H1 (cell line): ENCODE results near the gene CPM. TPM values are rescaled to one million over a fixed set of nuclear protein-coding genes. Genes with fewer than 3 reads are reported as not detected.

Experiments
- CTCF ChIA-PET: fragments of 300-600 bp; sonication (Branson Sonifier 250); formaldehyde crosslinking; loops from one replicate; lab custom pipeline; 2021; ENCODE audit not compliant: partially characterized antibody; lab: Charles Lee
- POLR2A ChIA-PET: fragments of 300-600 bp; sonication (Branson Sonifier 250); formaldehyde crosslinking; loops from one replicate; lab custom pipeline; 2021; ENCODE audit warnings: inconsistent platforms; ENCODE audit not compliant: partially characterized antibody; lab: Charles Lee
- DNase-seq, 2 experiments: peaks; one replicate each; pipeline versions ENCODE4 v3.0.0 to v3.0.0-alpha.2; 2010 to 2022; ENCODE audit warnings: low spot score in 2 of 2, low read depth in 1 of 2, mixed read lengths in 1 of 2
- FAIRE-seq: peaks from 2 replicates; lab custom pipeline; 2011; peaks lifted over from hg19 to GRCh38; lab: Jason Lieb, UNC
- H2AFZ ChIP-seq: 2 replicates; pipeline ENCODE4 v1.8.1; 2012; ENCODE audit warnings: low read length, inconsistent platforms
- H2AK5ac ChIP-seq: 2 replicates; pipeline ENCODE4 v1.6.1; 2013; ENCODE audit warnings: low read depth, low read length
- H2BK120ac ChIP-seq: replicated peaks from 2 replicates; pipeline ENCODE3; 2013; ENCODE audit warnings: low read depth, low read length, inconsistent platforms
- H2BK12ac ChIP-seq: 2 replicates; pipeline ENCODE4 v1.6.1; 2013; ENCODE audit warnings: low read depth, low read length
- H2BK15ac ChIP-seq: 2 replicates; pipeline ENCODE4 v1.6.1; 2013; ENCODE audit warnings: low read length
- H2BK20ac ChIP-seq: 2 replicates; pipeline ENCODE4 v1.6.1; 2013; ENCODE audit warnings: low read length
- H2BK5ac ChIP-seq: 2 replicates; pipeline ENCODE4 v1.6.1; 2013; ENCODE audit warnings: low read depth, low read length
- H3K14ac ChIP-seq: 2 replicates; pipeline ENCODE4 v1.6.1; 2013; ENCODE audit warnings: inconsistent platforms; ENCODE audit not compliant: insufficient read length
- H3K18ac ChIP-seq: 2 replicates; pipeline ENCODE4 v1.6.1; 2013; ENCODE audit warnings: low read length; ENCODE audit errors: extremely low read depth
- H3K23ac ChIP-seq: 2 replicates; pipeline ENCODE4 v1.6.1; 2013; ENCODE audit warnings: inconsistent platforms; ENCODE audit not compliant: insufficient read length
- H3K23me2 ChIP-seq: 2 replicates; pipeline ENCODE4 v1.6.1; 2013; ENCODE audit warnings: low read depth, low read length
- H3K27ac ChIP-seq: 2 replicates; pipeline ENCODE4 v1.6.1; 2011; ENCODE audit warnings: low read depth, low read length, inconsistent platforms
- H3K27me3 ChIP-seq, 4 experiments: replicated peaks in 1 of 4; 1 replicate in 1 of 4; 2 replicates in 3 of 4; pipeline versions ENCODE4 v1.6.1 to v1.8.1; 2011 to 2013; ENCODE audit warnings: low read length in 3 of 4, mild to moderate bottlenecking in 3 of 4, inconsistent platforms in 2 of 4, mixed read lengths in 2 of 4, moderate library complexity in 1 of 4; ENCODE audit not compliant: control insufficient read depth in 3 of 4, insufficient read depth in 3 of 4; ENCODE audit errors: extremely low read depth in 1 of 4
- H3K36me3 ChIP-seq, 4 experiments: 2 replicates each; pipeline versions ENCODE4 v1.6.1 to v1.8.1; 2011 to 2013; ENCODE audit warnings: mild to moderate bottlenecking in 4 of 4, low read length in 3 of 4, moderate library complexity in 2 of 4, control low read depth in 1 of 4, inconsistent platforms in 1 of 4; ENCODE audit not compliant: insufficient read depth in 4 of 4, control insufficient read depth in 2 of 4
- H3K4ac ChIP-seq: replicated peaks from 2 replicates; pipeline ENCODE3; 2013; ENCODE audit warnings: low read length, low read depth, mixed read lengths, inconsistent platforms; ENCODE audit not compliant: insufficient read length
- H3K4me1 ChIP-seq, 4 experiments: replicated peaks in 1 of 4; 1 replicate in 1 of 4; 2 replicates in 3 of 4; pipeline versions ENCODE4 v1.6.1 to v1.8.1; 2011 to 2013; ENCODE audit warnings: low read length in 3 of 4, inconsistent platforms in 2 of 4, mixed read lengths in 1 of 4; ENCODE audit not compliant: insufficient read depth in 4 of 4, control insufficient read depth in 3 of 4
- H3K4me2 ChIP-seq, 2 experiments: 2 replicates each; pipeline versions ENCODE4 v1.6.1 to v1.8.1; 2011 to 2013; ENCODE audit warnings: low read depth in 2 of 2, low read length in 2 of 2, control low read depth in 1 of 2, inconsistent platforms in 1 of 2, mild to moderate bottlenecking in 1 of 2; ENCODE audit not compliant: insufficient read depth in 1 of 2
- H3K4me3 ChIP-seq, 4 experiments: fragments of 200-600, 300-600 bp in 1 of 4; sonication (generic), shearing (Covaris generic), sonication (Bioruptor Twin) in 1 of 4; 2 replicates each; pipeline versions ENCODE4 v1.5.1 to v1.8.1; 2011 to 2016; ENCODE audit warnings: low read length in 4 of 4, low read depth in 3 of 4, control low read depth in 2 of 4, inconsistent platforms in 2 of 4, mild to moderate bottlenecking in 2 of 4, mixed read lengths in 1 of 4, moderate library complexity in 1 of 4; ENCODE audit not compliant: insufficient read depth in 2 of 4; ENCODE audit errors: extremely low read depth in 1 of 4
- H3K56ac ChIP-seq: replicated peaks from 2 replicates; pipeline ENCODE3; 2013; ENCODE audit warnings: low read depth, mild to moderate bottlenecking, mixed read lengths, low read length, inconsistent platforms; ENCODE audit not compliant: insufficient read length
- H3K79me1 ChIP-seq: 2 replicates; pipeline ENCODE4 v1.6.1; 2013; ENCODE audit warnings: low read depth, low read length, control low read depth
- H3K79me2 ChIP-seq, 2 experiments: 2 replicates each; pipeline versions ENCODE4 v1.6.1 to v1.8.1; 2012 to 2013; ENCODE audit warnings: low read length in 2 of 2, mild to moderate bottlenecking in 2 of 2, inconsistent platforms in 1 of 2; ENCODE audit not compliant: insufficient read depth in 2 of 2, control insufficient read depth in 1 of 2
- H3K9ac ChIP-seq, 4 experiments: replicated peaks in 1 of 4; 1 replicate in 1 of 4; 2 replicates in 3 of 4; pipeline versions ENCODE4 v1.6.1 to v1.8.1; 2011 to 2013; ENCODE audit warnings: low read depth in 3 of 4, low read length in 3 of 4, control low read depth in 2 of 4, mild to moderate bottlenecking in 2 of 4, moderate library complexity in 2 of 4, inconsistent platforms in 1 of 4; ENCODE audit errors: extremely low read depth in 1 of 4
- H3K9me3 ChIP-seq, 2 experiments: 2 replicates each; pipeline versions ENCODE4 v1.6.1 to v1.8.1; 2012 to 2013; ENCODE audit warnings: mild to moderate bottlenecking in 2 of 2, moderate library complexity in 2 of 2, control low read depth in 1 of 2, inconsistent platforms in 1 of 2, low read depth in 1 of 2, low read length in 1 of 2, mixed read lengths in 1 of 2; ENCODE audit not compliant: insufficient read depth in 2 of 2
- H4K20me1 ChIP-seq, 2 experiments: replicated peaks in 1 of 2; 2 replicates each; pipeline versions ENCODE3 to v1.8.1; 2011 to 2013; ENCODE audit warnings: inconsistent platforms in 2 of 2, low read length in 2 of 2, mild to moderate bottlenecking in 1 of 2; ENCODE audit not compliant: insufficient read depth in 2 of 2, control insufficient read depth in 1 of 2
- H4K5ac ChIP-seq: 2 replicates; pipeline ENCODE4 v1.6.1; 2013; ENCODE audit warnings: low read length, low read depth, mixed read lengths, inconsistent platforms; ENCODE audit not compliant: insufficient read length
- H4K8ac ChIP-seq: 2 replicates; pipeline ENCODE4 v1.8.0; 2013; ENCODE audit warnings: mild to moderate bottlenecking, moderate library complexity, low read length, inconsistent platforms; ENCODE audit not compliant: insufficient read depth; ENCODE audit errors: extremely low read depth
- H4K91ac ChIP-seq: replicated peaks from 2 replicates; pipeline ENCODE3; 2013; ENCODE audit warnings: low read length, mixed read lengths, inconsistent platforms; ENCODE audit not compliant: insufficient read length
- CHD1 ChIP-seq: IDR thresholded peaks from 2 replicates; pipeline ENCODE4 v1.6.1; 2012; ENCODE audit warnings: low read depth, low read length, improper control_type of control experiment
- POLR2AphosphoS5 ChIP-seq: IDR thresholded peaks from 2 replicates; pipeline ENCODE4 v1.6.1; 2011; ENCODE audit warnings: low read depth, low read length
- RAD21 ChIP-seq, 2 experiments: IDR thresholded peaks in 1 of 2; conservative IDR thresholded peaks in 1 of 2; 2 replicates each; pipeline ENCODE4 v1.6.1; 2011; ENCODE audit warnings: low read depth in 2 of 2, low read length in 2 of 2, improper control_type of control experiment in 1 of 2, inconsistent platforms in 1 of 2, mild to moderate bottlenecking in 1 of 2, moderate library complexity in 1 of 2
- RBBP5 ChIP-seq: IDR thresholded peaks from 2 replicates; pipeline ENCODE4 v1.7.1; 2012; ENCODE audit warnings: low read depth, mild to moderate bottlenecking, inconsistent platforms, low read length, moderate library complexity, borderline replicate concordance
- SIN3A ChIP-seq, 2 experiments: IDR thresholded peaks in 1 of 2; conservative IDR thresholded peaks in 1 of 2; 2 replicates each; pipeline ENCODE4 v1.6.1; 2011 to 2012; ENCODE audit warnings: low read length in 2 of 2, improper control_type of control experiment in 1 of 2, low read depth in 1 of 2, mild to moderate bottlenecking in 1 of 2
- TAF1 ChIP-seq: IDR thresholded peaks from 2 replicates; pipeline ENCODE4 v1.6.1; 2011; ENCODE audit warnings: mild to moderate bottlenecking, low read depth, low read length
- WGBS, 2 experiments: shearing (Covaris generic) in 1 of 2; methylation state at CpG; one replicate each; pipeline versions ENCODE4 v1.1.6 to v1.1.7; 2013 to 2015; ENCODE audit warnings: low lambda C conversion rate in 2 of 2, mixed read lengths in 2 of 2, inconsistent platforms in 1 of 2, low coverage in 1 of 2, missing lambda C conversion rate in 1 of 2; ENCODE audit not compliant: insufficient replicate concordance in 2 of 2, insufficient coverage in 1 of 2, insufficient read length in 1 of 2; ENCODE audit errors: extremely low coverage in 1 of 2, missing lambda C conversion rate in 1 of 2; 5-methylcytosine and 5-hydroxymethylcytosine counted together
- polyA plus RNA-seq, 7 experiments: library from polyadenylated mRNA; depleted of rRNA in 3 of 7; stranded (reverse) in 5 of 7; unstranded in 2 of 7; fragments of >200 nt in 5 of 7; fragments of 200-250 nt in 2 of 7; gene quantifications; 1 replicate in 5 of 7; 2 replicates in 1 of 7; 4 replicates in 1 of 7; pipeline versions ENCODE4 v1.2.1 to v1.2.3, GENCODE V29; 2011 to 2013; ENCODE audit warnings: missing spikeins in 2 of 7, mixed read lengths in 2 of 7
- total RNA-seq: library from RNA; stranded (reverse); fragmentation: NEBNext Ultra II Directional; extraction: Animal tissue kit (Norgen Biotek cat#: 25700); gene quantifications from 2 replicates; pipeline ENCODE4 v1.2.1, GENCODE V29; 2021

CPM gene
- total and polyA plus RNA-seq, 2 of the 8 experiments (the other 6 are each of a cell fraction or from before 2014, with no cell fraction given), result 0.33 to 3.1 TPM

DNA sequence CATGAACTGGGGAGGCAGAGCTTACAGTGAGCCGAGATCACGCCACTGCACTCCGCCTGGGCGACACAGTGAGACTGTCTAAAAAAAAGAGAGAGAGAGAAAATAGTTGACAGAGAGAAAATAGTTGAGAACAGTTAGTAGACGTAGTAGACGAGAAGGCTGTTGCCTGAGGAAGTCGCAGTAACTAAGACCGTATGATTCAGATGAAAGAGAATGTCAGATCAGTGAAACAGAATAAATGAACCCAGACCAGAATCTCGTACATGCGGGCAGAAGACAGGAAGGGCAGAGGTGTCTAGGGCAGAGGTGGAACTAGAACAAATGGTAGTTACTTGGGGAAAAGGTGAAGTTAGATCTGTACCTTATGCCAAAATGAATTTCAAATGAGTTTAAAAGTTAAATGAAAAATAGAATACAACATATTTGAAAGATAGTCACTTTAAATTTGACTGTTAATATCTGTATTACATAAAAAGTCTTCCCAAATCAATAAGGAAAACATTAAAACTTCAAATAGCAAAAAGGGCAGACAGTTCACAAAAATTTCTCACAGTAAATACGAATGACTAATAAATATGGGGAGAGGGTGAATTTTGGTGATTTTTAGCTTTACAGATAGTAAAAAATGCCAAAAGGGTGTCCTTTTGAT, 107.3 kb downstream of the CPM start:
- Histone ChIP-seq H4K8ac (no peak overlapping the region), H3K18ac (no peak overlapping the region), H3K14ac (no peak overlapping the region), H2BK20ac (no peak overlapping the region), H4K91ac (no peak overlapping the region), H3K23ac (no peak overlapping the region), H3K4ac (no peak overlapping the region), H2BK15ac (no peak overlapping the region), H3K4me3 (no peak overlapping the region), H2BK120ac (no peak overlapping the region), H3K27ac (no peak overlapping the region), H3K4me2 (no peak overlapping the region), H2AFZ (no peak overlapping the region), H3K27me3 (no peaks in the 10 kb centered on the region), H3K9ac (no peak overlapping the region), H3K23me2 (no peaks in the 10 kb centered on the region), H3K9me3 (no peaks in the 10 kb centered on the region), H2BK5ac (no peak overlapping the region), H4K5ac (no peak overlapping the region), H2AK5ac (no peak overlapping the region), H3K56ac (no peak overlapping the region), H3K79me1 (no peaks in the 10 kb centered on the region), H2BK12ac (no peak overlapping the region), H3K36me3 (peaks cover 9 to 92% (median 47%) of the 10 kb centered on the region in 4 experiments), H4K20me1 (peaks cover 2 to 7% of the 10 kb centered on the region in 2 experiments), H3K79me2 (peaks cover 0 to 9% of the 10 kb centered on the region in 2 experiments; a peak in 2 of 4 replicates), H3K4me1 (peaks cover 0 to under 1% (median 0%) of the 10 kb centered on the region in 4 experiments; a peak in 1 of 7 replicates)
- DNase-seq (no peak), FAIRE-seq (no peak)
- TF ChIP-seq SIN3A (conservative IDR thresholded peaks at IDR 0.05 in 1 of 2, IDR thresholded peaks at IDR 0.05 in 1 of 2; ENCODE audit: low read depth in 1 of 2, low read length in 2 of 2), result no peak
- no peak for TF ChIP-seq TAF1
- no peak for TF ChIP-seq RAD21 (IDR thresholded peaks at IDR 0.05 in 1 of 2, conservative IDR thresholded peaks at IDR 0.05 in 1 of 2; ENCODE audit: low read depth in 2 of 2, low read length in 2 of 2)
- no peak for TF ChIP-seq RBBP5
- no peak for TF ChIP-seq POLR2AphosphoS5
- no peak for TF ChIP-seq CHD1
- ChIA-PET CTCF (no interaction called here), POLR2A (interaction anchor here (1.1 to 2.6 kb wide), 4 partner anchors 8 to 18 kb away, joined by 3 to 14 read pairs (median 4); partner anchors contain the start of gene MDM2)
- 81% methylated on average over 11 of the region's 11 CpGs; no CpG with 5 or more reads in 1 of the 2 experiments for WGBS, 2 experiments
